MM.1S (cell line): Measurements from ENCODE around the gene PRKCSH.

Experiments
- EZH2 ChIP-seq: fragments of 300-600 bp; sonication (generic); optimal IDR thresholded peaks from 2 replicates; pipeline ENCODE3; 2017; ENCODE audit warnings: low read depth, mild to moderate bottlenecking, antibody characterized with exemption, low read length, mixed read lengths
- EZH2phosphoT487 ChIP-seq: fragments of 300-600 bp; sonication (generic); IDR thresholded peaks from 2 replicates; pipeline ENCODE4 v1.6.1; 2018; ENCODE audit warnings: antibody characterized with exemption, low read length
- TF ChIP-seq, protein P1 (sequence below): fragments of 300-600 bp; sonication (generic); IDR thresholded peaks from 2 replicates; pipeline ENCODE4 v1.5.1; 2016; ENCODE audit warnings: antibody characterized with exemption, low read length, mixed read lengths

DNA sequence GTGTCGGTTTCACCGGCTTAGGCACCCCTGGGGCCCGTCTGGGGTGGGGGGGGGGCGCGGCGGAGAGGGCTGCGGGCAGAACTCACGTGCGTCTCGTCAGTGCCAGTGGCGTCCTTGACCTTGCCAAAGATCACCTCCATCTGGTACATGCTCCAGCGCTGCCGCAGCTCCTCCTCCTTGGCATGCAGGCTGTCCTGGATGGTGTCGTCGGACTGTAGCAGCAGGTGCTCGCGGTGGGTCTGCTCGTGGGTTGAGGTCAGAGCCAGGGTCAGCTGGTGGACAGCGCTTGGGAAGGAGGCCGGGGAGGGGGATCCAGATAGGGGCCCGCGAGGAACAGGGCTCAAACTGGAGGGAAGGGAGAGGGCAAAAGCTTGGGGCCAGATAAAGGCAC, 11.6 kb upstream of the PRKCSH start:
- TF ChIP-seq, protein P1, sequence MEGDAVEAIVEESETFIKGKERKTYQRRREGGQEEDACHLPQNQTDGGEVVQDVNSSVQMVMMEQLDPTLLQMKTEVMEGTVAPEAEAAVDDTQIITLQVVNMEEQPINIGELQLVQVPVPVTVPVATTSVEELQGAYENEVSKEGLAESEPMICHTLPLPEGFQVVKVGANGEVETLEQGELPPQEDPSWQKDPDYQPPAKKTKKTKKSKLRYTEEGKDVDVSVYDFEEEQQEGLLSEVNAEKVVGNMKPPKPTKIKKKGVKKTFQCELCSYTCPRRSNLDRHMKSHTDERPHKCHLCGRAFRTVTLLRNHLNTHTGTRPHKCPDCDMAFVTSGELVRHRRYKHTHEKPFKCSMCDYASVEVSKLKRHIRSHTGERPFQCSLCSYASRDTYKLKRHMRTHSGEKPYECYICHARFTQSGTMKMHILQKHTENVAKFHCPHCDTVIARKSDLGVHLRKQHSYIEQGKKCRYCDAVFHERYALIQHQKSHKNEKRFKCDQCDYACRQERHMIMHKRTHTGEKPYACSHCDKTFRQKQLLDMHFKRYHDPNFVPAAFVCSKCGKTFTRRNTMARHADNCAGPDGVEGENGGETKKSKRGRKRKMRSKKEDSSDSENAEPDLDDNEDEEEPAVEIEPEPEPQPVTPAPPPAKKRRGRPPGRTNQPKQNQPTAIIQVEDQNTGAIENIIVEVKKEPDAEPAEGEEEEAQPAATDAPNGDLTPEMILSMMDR = no peak
- TF ChIP-seq EZH2phosphoT487 (no peak), EZH2 (no peak)
